Dermis blood vessel endothelial cell (primary cell): ENCODE measurements around the gene SPAG16. TPM values are rescaled to one million over a fixed set of nuclear protein-coding genes. Genes with fewer than 3 reads are reported as not detected.
A peak's percentile ranks its signal among the peaks of the same experiment; 100 is the strongest.
"Not testable (repeated sequence)": the region's sequence is repeated elsewhere in the genome, so short reads cannot be mapped to it uniquely, and the experiment has no call there.

Experiments used
- DNase-seq: peaks from one replicate; pipeline ENCODE4 v3.0.0; 2010
- total RNA-seq: library from RNA; depleted of rRNA; stranded (reverse); fragments of >200 nt; gene quantifications from 2 replicates; pipeline ENCODE4 v1.2.3, GENCODE V29; 2014

Gene SPAG16
- total RNA-seq, 1 donor from 2014 or later = 10.6 TPM

- not testable (repeated sequence) for DNase-seq
Measured at GRCh38 chr2:213718411-213718810, 434.1 kb downstream of the SPAG16 start.

GRCh38 chr2:213722565-213722964 lies 438.3 kb downstream of the SPAG16 start:
- no peak for DNase-seq

GRCh38 chr2:213723041-213723560 lies 438.8 kb downstream of the SPAG16 start:
- DNase-seq = no peak

GRCh38 chr2:213723707-213724106 lies 439.4 kb downstream of the SPAG16 start:
- DNase-seq = no peak

- DNase-seq = no peak
Measured at GRCh38 chr2:213726101-213726500, 441.8 kb downstream of the SPAG16 start.

- DNase-seq = no peak
Measured at GRCh38 chr2:213733893-213734292, 449.6 kb downstream of the SPAG16 start.

GRCh38 chr2:213740453-213740852 lies 456.2 kb downstream of the SPAG16 start:
- DNase-seq = no peak

- DNase-seq = no peak
Measured at GRCh38 chr2:213751446-213751845, 467.2 kb downstream of the SPAG16 start.

- no peak for DNase-seq
Measured at GRCh38 chr2:213752575-213752974, 468.3 kb downstream of the SPAG16 start.

GRCh38 chr2:213757525-213757924 lies 473.3 kb downstream of the SPAG16 start:
- DNase-seq = no peak

- no peak for DNase-seq
Measured at GRCh38 chr2:213763354-213763753, 479.1 kb downstream of the SPAG16 start.

- DNase-seq = no peak
Measured at GRCh38 chr2:213763963-213764362, 479.7 kb downstream of the SPAG16 start.

- no peak for DNase-seq
Measured at GRCh38 chr2:213764849-213765248, 480.6 kb downstream of the SPAG16 start.

GRCh38 chr2:213766062-213766461 lies 481.8 kb downstream of the SPAG16 start:
- no peak for DNase-seq

- DNase-seq = no peak
Measured at GRCh38 chr2:213766465-213766901, 482.2 kb downstream of the SPAG16 start.

- no peak for DNase-seq
Measured at GRCh38 chr2:213787869-213788268, 503.6 kb downstream of the SPAG16 start.

- no peak for DNase-seq
Measured at GRCh38 chr2:213789940-213790339, 505.7 kb downstream of the SPAG16 start.

- no peak for DNase-seq
Measured at GRCh38 chr2:213792045-213792444, 507.8 kb downstream of the SPAG16 start.

GRCh38 chr2:213806125-213806726 lies 522.0 kb downstream of the SPAG16 start:
- peak; percentile 32 for DNase-seq

GRCh38 chr2:213816583-213816982 lies 532.3 kb downstream of the SPAG16 start:
- DNase-seq = no peak

- DNase-seq = no peak
Measured at GRCh38 chr2:213818436-213818835, 534.2 kb downstream of the SPAG16 start.

- DNase-seq = no peak
Measured at GRCh38 chr2:213834331-213834730, 550.1 kb downstream of the SPAG16 start.

- DNase-seq = no peak
Measured at GRCh38 chr2:213834746-213835145, 550.5 kb downstream of the SPAG16 start.

GRCh38 chr2:213846856-213847255 lies 562.6 kb downstream of the SPAG16 start:
- DNase-seq = no peak

- no peak for DNase-seq
Measured at GRCh38 chr2:213847316-213847715, 563.1 kb downstream of the SPAG16 start.
